Measurements from ENCODE around the gene NPBWR2. TPM values are rescaled to one million over a fixed set of nuclear protein-coding genes. Genes with fewer than 3 reads are reported as not detected.

NPBWR2 gene
- total RNA-seq, result not detected
- 0 reads per million in 2 donors for total RNA-seq

GRCh38 chr20:64106981-64107735, at the start of gene NPBWR2:
TSS of gene NPBWR2 (minus strand) at chr20:64107565. CDS start at chr20:64106831, 734 bp downstream.
- H3K9me3 ChIP-seq (ENCODE audit: control insufficient read depth, low read length, poor library complexity, severe bottlenecking), result no peaks in the 10 kb centered on the region
- H3K27me3 Mint-ChIP-seq, result peaks cover 20% of the 10 kb centered on the region
- peak in 1 of 3 donors; percentile 9 for DNase-seq
- H3K36me3 Mint-ChIP-seq (ENCODE audit: low read depth), result no peaks in the 10 kb centered on the region
- no peak within 1 kb of the TSS for H3K4me3 Mint-ChIP-seq
- H3K27ac Mint-ChIP-seq, result no peak within 1 kb of the TSS
- peaks cover 12% of the 10 kb centered on the region for H3K4me1 Mint-ChIP-seq
- peak; percentile 72 for ATAC-seq

GRCh38 chr20:64156136-64156885, 48.9 kb upstream of the NPBWR2 start:
- H3K4me3 Mint-ChIP-seq, result no peak overlapping the region
- no peaks in the 10 kb centered on the region for H3K9me3 ChIP-seq (ENCODE audit: control insufficient read depth, low read length, poor library complexity, severe bottlenecking)
- peaks cover 17% of the 10 kb centered on the region for H3K27me3 Mint-ChIP-seq
- DNase-seq (no peak), ATAC-seq (no peak)
- peaks cover 3% of the 10 kb centered on the region for H3K4me1 Mint-ChIP-seq
- peaks cover 6% of the 10 kb centered on the region for H3K36me3 Mint-ChIP-seq (ENCODE audit: low read depth)
- H3K27ac Mint-ChIP-seq, result no peak overlapping the region

- ATAC-seq (no peak), DNase-seq (no peak)
- Mint-ChIP-seq H3K27ac (no peak overlapping the region), H3K4me3 (no peak overlapping the region), H3K36me3 (ENCODE audit: low read depth) (peaks cover 6% of the 10 kb centered on the region), H3K4me1 (peaks cover 5% of the 10 kb centered on the region), H3K27me3 (peaks cover 12% of the 10 kb centered on the region)
- H3K9me3 ChIP-seq (ENCODE audit: control insufficient read depth, low read length, poor library complexity, severe bottlenecking), result no peaks in the 10 kb centered on the region
Measured at GRCh38 chr20:64155258-64156135, 48.1 kb upstream of the NPBWR2 start.

GRCh38 chr20:64154590-64155257, 47.4 kb upstream of the NPBWR2 start:
- ATAC-seq (no peak), DNase-seq (no peak)
- Mint-ChIP-seq H3K4me3 (no peak overlapping the region), H3K4me1 (peaks cover 5% of the 10 kb centered on the region), H3K27ac (no peak overlapping the region), H3K36me3 (ENCODE audit: low read depth) (peaks cover 6% of the 10 kb centered on the region), H3K27me3 (peaks cover 12% of the 10 kb centered on the region)
- no peaks in the 10 kb centered on the region for H3K9me3 ChIP-seq (ENCODE audit: control insufficient read depth, low read length, poor library complexity, severe bottlenecking)

DNA sequence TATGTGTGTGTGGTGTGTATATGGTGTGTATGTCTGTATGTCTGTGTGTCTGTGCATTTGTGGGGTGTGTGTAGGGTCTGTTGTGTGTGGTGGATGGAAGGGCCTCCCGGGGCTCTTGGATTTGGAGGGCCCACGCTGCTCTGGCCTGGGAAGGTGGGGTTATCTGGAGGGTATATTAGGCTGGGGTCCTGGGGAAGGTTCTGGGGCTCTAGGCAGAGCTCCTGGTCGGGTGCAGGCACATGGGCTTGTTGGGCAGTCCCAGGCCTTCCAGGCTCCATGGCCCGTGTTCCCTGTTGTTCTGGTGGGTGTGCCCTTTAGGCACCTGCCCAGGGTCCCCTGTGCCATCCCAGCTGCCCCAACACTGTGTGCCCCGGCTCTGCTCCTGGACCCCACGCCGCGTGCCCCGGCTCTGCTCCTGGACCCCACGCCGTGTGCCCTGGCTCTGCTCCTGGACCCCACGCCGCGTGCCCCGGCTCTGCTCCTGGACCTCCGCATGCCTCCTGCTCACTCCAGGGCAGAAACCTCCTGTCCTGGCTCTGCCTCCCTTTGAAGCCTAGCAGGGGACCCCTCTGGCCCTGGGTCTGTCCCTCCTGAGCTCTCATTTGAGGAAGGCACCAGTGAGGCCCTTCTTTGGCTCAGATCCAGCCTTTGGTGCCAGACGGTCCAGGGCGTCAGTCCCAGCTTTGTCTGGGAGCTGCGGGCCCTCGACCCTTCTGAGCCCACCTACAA, 46.7 kb upstream of the NPBWR2 start:
- no peak overlapping the region for H3K4me3 Mint-ChIP-seq
- peaks cover 4% of the 10 kb centered on the region for H3K4me1 Mint-ChIP-seq
- ATAC-seq (no peak), DNase-seq (no peak)
- H3K27me3 Mint-ChIP-seq, result peaks cover 7% of the 10 kb centered on the region
- H3K36me3 Mint-ChIP-seq (ENCODE audit: low read depth), result peaks cover 5% of the 10 kb centered on the region
- no peaks in the 10 kb centered on the region for H3K9me3 ChIP-seq (ENCODE audit: control insufficient read depth, low read length, poor library complexity, severe bottlenecking)
- H3K27ac Mint-ChIP-seq, result no peak overlapping the region

GRCh38 chr20:64153410-64153809, 46.0 kb upstream of the NPBWR2 start:
- Mint-ChIP-seq H3K4me1 (peaks cover 2% of the 10 kb centered on the region), H3K36me3 (ENCODE audit: low read depth) (peaks cover 3% of the 10 kb centered on the region), H3K27ac (no peak overlapping the region), H3K27me3 (peaks cover 5% of the 10 kb centered on the region), H3K4me3 (no peak overlapping the region)
- no peak for DNase-seq
- no peak for ATAC-seq
- no peaks in the 10 kb centered on the region for H3K9me3 ChIP-seq (ENCODE audit: control insufficient read depth, low read length, poor library complexity, severe bottlenecking)

DNA sequence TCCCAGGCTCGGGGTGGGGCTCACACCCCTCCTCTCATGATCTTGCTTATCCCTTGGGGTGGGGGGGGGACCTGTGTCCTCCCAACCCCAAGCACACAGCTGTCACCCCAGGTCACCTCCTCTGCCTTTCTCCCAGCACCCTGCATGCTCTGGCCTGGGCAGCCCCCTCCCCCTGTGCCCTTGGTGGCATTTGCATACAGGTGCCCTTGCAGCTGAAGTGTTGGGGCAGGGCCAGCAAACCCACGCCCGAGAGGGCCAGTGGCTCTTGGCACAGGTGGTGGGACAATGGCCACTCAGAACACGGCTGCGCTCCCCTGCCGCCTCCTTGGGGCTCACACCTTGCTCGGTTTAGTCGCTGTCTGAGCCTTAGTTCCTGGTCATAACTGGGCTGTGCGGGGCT, 45.5 kb upstream of the NPBWR2 start:
- no peak for ATAC-seq
- no peaks in the 10 kb centered on the region for H3K9me3 ChIP-seq (ENCODE audit: control insufficient read depth, low read length, poor library complexity, severe bottlenecking)
- H3K4me1 Mint-ChIP-seq, result peaks cover 2% of the 10 kb centered on the region
- DNase-seq, result no peak
- H3K4me3 Mint-ChIP-seq, result no peak overlapping the region
- H3K36me3 Mint-ChIP-seq (ENCODE audit: low read depth), result peaks cover 3% of the 10 kb centered on the region
- H3K27me3 Mint-ChIP-seq, result peaks cover 5% of the 10 kb centered on the region
- H3K27ac Mint-ChIP-seq, result no peak overlapping the region

- H3K36me3 Mint-ChIP-seq (ENCODE audit: low read depth), result peaks cover 3% of the 10 kb centered on the region
- no peaks in the 10 kb centered on the region for H3K9me3 ChIP-seq (ENCODE audit: control insufficient read depth, low read length, poor library complexity, severe bottlenecking)
- H3K4me3 Mint-ChIP-seq, result no peak overlapping the region
- no peak for ATAC-seq
- no peak for DNase-seq
- H3K27me3 Mint-ChIP-seq, result peaks cover 5% of the 10 kb centered on the region
- H3K4me1 Mint-ChIP-seq, result peaks cover 2% of the 10 kb centered on the region
- no peak overlapping the region for H3K27ac Mint-ChIP-seq
Measured at GRCh38 chr20:64151633-64152530, 44.5 kb upstream of the NPBWR2 start.

DNA sequence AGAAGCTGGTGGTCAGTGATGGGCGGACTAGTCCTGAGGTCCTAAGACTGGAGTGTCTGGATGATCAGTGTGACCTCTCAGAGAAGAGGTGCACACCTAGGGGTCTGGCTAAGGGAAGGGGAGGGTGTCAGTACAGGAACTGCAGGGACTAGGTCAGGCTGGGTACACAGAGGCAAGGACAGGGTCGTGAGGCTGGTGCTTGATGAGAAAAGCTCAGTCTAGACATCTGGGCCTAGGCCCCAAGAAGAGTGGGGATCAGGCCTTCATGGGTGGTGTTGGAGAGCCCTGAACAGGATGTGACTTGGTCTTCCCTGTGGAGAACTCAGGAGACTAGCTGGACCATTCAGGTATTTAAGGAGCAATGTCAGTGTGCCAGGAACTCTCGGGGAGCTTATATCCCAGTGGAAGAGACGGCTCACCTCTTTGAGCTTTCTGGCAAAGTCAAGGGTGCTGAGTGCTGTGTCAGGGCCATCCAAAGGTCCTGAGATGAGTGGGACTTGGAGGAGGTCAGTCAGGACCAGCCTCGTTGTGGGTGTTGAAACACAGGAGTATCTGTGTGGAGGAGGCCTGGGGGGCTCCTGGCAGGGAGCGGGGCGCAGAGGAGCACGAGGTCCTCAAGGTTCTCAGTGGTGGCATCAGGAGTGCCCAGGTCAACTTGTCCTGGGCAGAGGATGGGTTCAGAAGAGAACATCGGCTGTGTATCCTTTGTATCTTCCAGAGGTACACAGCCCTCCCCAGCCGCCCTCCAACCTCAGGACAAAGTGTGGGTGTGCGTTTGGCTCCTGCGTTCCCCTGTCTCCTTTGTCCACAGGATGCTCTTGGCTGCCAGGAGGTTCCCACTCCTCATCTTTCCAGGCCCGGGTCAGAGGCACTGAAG, 43.6 kb upstream of the NPBWR2 start:
- Mint-ChIP-seq H3K4me3 (no peak overlapping the region), H3K27ac (no peak overlapping the region), H3K4me1 (peaks cover 2% of the 10 kb centered on the region), H3K36me3 (ENCODE audit: low read depth) (peaks cover 3% of the 10 kb centered on the region), H3K27me3 (peaks cover 5% of the 10 kb centered on the region)
- no peaks in the 10 kb centered on the region for H3K9me3 ChIP-seq (ENCODE audit: control insufficient read depth, low read length, poor library complexity, severe bottlenecking)
- ATAC-seq (no peak), DNase-seq (no peak)

DNA sequence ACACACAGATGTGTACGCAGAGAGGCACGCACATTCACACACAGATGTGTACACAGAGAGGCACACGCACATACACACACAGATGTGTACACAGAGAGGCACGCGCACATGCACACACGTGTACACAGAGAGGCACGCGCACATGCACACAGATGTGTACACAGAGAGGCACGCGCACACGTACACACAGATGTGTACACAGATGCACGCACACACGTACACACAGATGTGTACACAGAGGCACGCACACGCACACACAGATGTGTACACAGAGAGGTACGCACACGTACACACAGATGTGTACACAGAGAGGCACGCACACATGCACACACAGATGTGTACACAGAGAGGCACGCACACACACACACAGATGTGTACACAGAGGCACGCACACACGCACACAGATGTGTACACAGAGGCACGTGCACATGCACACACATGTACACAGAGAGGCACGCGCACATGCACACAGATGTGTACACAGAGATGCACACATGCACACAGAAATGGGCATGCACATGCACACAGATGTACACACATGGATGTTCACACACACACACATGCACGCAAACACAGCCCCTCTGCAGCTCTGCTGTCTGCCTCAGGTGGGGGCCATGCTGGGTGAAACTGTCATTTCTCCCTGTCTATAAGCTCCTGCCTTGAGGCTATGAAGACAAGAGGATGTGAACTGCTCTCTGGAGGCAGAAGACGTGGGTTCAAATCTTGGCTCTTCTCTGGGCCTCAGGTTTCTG, 42.6 kb upstream of the NPBWR2 start:
- Mint-ChIP-seq H3K36me3 (ENCODE audit: low read depth) (peaks cover 3% of the 10 kb centered on the region), H3K27me3 (peaks cover 5% of the 10 kb centered on the region), H3K27ac (no peak overlapping the region), H3K4me1 (peaks cover 2% of the 10 kb centered on the region), H3K4me3 (no peak overlapping the region)
- DNase-seq (peak in 1 of 3 donors; percentile 1), ATAC-seq (no peak)
- H3K9me3 ChIP-seq (ENCODE audit: control insufficient read depth, low read length, poor library complexity, severe bottlenecking), result no peaks in the 10 kb centered on the region

All from T-helper 17 cell (primary cell).